GM21786 (cell line): ENCODE results near the gene DYRK1A.
A peak's percentile ranks its signal among the peaks of the same experiment; 100 is the strongest.

Experiments
- ATAC-seq: cut with Tn5 transposase; IDR thresholded peaks from one replicate; pipeline ENCODE4 v1.9.1; 2021; ENCODE audit not compliant: unreplicated experiment

DYRK1A gene

GRCh38 chr21:37365517-37366481 is 774 bp upstream of the DYRK1A start:
- ATAC-seq = peak; percentile 25

- no peak for ATAC-seq
Observed at GRCh38 chr21:37367336-37367702, 746 bp downstream of the DYRK1A start.

- ATAC-seq = no peak
Observed at GRCh38 chr21:37367703-37368540, 1.3 kb downstream of the DYRK1A start.

GRCh38 chr21:37368541-37369279 is 2.1 kb downstream of the DYRK1A start:
- ATAC-seq = no peak

GRCh38 chr21:37369307-37369854 is 2.8 kb downstream of the DYRK1A start:
- no peak for ATAC-seq

- ATAC-seq = peak; percentile 30
Observed at GRCh38 chr21:37370152-37371040, 3.8 kb downstream of the DYRK1A start.

GRCh38 chr21:37371041-37371397 is 4.4 kb downstream of the DYRK1A start:
- no peak for ATAC-seq

GRCh38 chr21:37372127-37372731 is 5.7 kb downstream of the DYRK1A start:
- no peak for ATAC-seq

- no peak for ATAC-seq
Observed at GRCh38 chr21:37372951-37373350, 6.4 kb downstream of the DYRK1A start.

- ATAC-seq = no peak
Observed at GRCh38 chr21:37373539-37373938, 7.0 kb downstream of the DYRK1A start.

GRCh38 chr21:37374027-37374426 is 7.5 kb downstream of the DYRK1A start:
- no peak for ATAC-seq

GRCh38 chr21:37375866-37376574 is 9.4 kb downstream of the DYRK1A start:
- no peak for ATAC-seq

GRCh38 chr21:37378700-37379139 is 12.1 kb downstream of the DYRK1A start:
- ATAC-seq = no peak

- ATAC-seq = no peak
Observed at GRCh38 chr21:37380349-37381323, 14.1 kb downstream of the DYRK1A start.

GRCh38 chr21:37381883-37382585 is 15.5 kb downstream of the DYRK1A start:
- ATAC-seq = no peak

- ATAC-seq = no peak
Observed at GRCh38 chr21:37383086-37383485, 16.5 kb downstream of the DYRK1A start.

- ATAC-seq = no peak
Observed at GRCh38 chr21:37383784-37384311, 17.3 kb downstream of the DYRK1A start.
